ENCODE data around the gene TBX1.

Gene TBX1

DNA sequence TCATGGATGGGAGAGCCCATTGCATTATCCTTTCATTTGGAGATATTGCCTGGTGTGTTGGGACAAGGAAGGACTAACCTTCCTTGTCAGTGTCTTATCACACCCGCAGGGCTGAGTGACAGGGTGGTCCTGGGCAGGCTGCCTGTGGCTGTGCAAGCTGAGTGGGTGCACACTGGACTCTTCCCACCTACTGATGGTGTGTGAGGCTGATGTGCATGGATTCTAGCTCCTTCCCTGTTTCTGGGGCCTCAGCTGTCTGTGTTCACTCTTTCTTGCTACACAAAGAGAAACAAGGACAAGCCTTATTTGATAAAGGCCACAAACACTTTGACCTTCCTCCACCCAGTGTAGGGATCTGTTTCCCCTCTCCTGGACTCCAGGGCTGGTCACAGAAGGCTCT lies 22.0 kb downstream of the TBX1 start:
- Histone ChIP-seq H3K4me1 (ENCODE audit: control insufficient read depth, insufficient read depth, low read length, unreplicated experiment) (no peaks in the 10 kb centered on the region), H3K27me3 (ENCODE audit: insufficient read depth, low read length) (no peaks in the 10 kb centered on the region), H3K79me2 (ENCODE audit: control insufficient read depth, insufficient read depth, low read length, unreplicated experiment) (no peaks in the 10 kb centered on the region), H3K36me3 (ENCODE audit: insufficient read depth, low read length) (no peaks in the 10 kb centered on the region), H2AFZ (ENCODE audit: low read length, unreplicated experiment) (no peak overlapping the region), H3K4me3 (ENCODE audit: low read depth, low read length) (no peak overlapping the region), H3K27ac (ENCODE audit: low read depth, low read length) (no peak overlapping the region)

DNA sequence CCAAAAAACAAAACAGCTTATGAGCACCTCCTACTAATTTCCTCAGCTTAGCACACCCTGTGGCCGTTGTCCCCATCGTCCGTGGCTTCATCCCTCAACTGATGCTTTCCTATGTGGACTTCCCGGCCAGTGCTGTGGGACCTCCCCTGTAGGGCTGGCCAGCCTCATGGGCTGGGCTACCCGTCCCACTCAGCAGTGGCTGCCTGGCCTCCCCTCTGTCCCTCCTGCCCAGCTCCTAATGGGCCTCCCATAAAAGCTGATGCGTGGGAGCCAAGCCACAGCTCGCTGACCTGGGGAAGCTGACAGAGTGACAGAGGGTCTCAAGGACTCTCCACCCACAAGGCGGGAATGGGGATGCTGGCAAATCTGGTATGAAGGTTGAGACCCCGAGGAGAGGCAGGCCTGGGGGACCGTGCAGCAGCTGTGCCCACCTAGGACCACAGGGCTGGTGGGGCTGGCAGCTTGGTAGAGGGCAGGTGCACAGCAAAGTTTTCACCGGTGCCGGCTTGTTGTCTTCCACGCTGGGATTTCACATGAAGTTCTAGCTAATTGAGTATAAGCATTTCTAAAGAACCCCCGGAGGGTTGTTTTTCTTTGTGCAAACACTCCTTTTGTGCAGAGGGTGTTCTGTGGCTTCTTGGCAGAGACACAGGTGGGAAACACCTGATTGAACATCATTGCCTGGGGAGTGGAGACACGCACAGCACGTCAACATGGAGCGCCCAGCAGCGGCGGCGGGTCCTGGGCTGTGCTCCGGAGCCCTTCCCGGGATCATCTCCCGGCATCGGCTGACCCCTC lies 23.2 kb downstream of the TBX1 start:
- H3K27me3 ChIP-seq (ENCODE audit: insufficient read depth, low read length) = no peaks in the 10 kb centered on the region
- no peaks in the 10 kb centered on the region for H3K36me3 ChIP-seq (ENCODE audit: insufficient read depth, low read length)
- no peaks in the 10 kb centered on the region for H3K4me1 ChIP-seq (ENCODE audit: control insufficient read depth, insufficient read depth, low read length, unreplicated experiment)
- no peak overlapping the region for H3K4me3 ChIP-seq (ENCODE audit: low read depth, low read length)
- H3K27ac ChIP-seq (ENCODE audit: low read depth, low read length) = no peak overlapping the region
- no peak overlapping the region for H2AFZ ChIP-seq (ENCODE audit: low read length, unreplicated experiment)
- no peaks in the 10 kb centered on the region for H3K79me2 ChIP-seq (ENCODE audit: control insufficient read depth, insufficient read depth, low read length, unreplicated experiment)

GRCh38 chr22:19784384-19785175 lies 24.0 kb downstream of the TBX1 start:
- H3K27me3 ChIP-seq (ENCODE audit: insufficient read depth, low read length) = no peaks in the 10 kb centered on the region
- no peaks in the 10 kb centered on the region for H3K36me3 ChIP-seq (ENCODE audit: insufficient read depth, low read length)
- no peak overlapping the region for H3K4me3 ChIP-seq (ENCODE audit: low read depth, low read length)
- no peak overlapping the region for H2AFZ ChIP-seq (ENCODE audit: low read length, unreplicated experiment)
- H3K79me2 ChIP-seq (ENCODE audit: control insufficient read depth, insufficient read depth, low read length, unreplicated experiment) = no peaks in the 10 kb centered on the region
- H3K4me1 ChIP-seq (ENCODE audit: control insufficient read depth, insufficient read depth, low read length, unreplicated experiment) = no peaks in the 10 kb centered on the region
- no peak overlapping the region for H3K27ac ChIP-seq (ENCODE audit: low read depth, low read length)

- H3K79me2 ChIP-seq (ENCODE audit: control insufficient read depth, insufficient read depth, low read length, unreplicated experiment) = no peaks in the 10 kb centered on the region
- H3K27ac ChIP-seq (ENCODE audit: low read depth, low read length) = no peak overlapping the region
- H3K27me3 ChIP-seq (ENCODE audit: insufficient read depth, low read length) = no peaks in the 10 kb centered on the region
- H3K4me3 ChIP-seq (ENCODE audit: low read depth, low read length) = no peak overlapping the region
- H3K4me1 ChIP-seq (ENCODE audit: control insufficient read depth, insufficient read depth, low read length, unreplicated experiment) = no peaks in the 10 kb centered on the region
- no peaks in the 10 kb centered on the region for H3K36me3 ChIP-seq (ENCODE audit: insufficient read depth, low read length)
- H2AFZ ChIP-seq (ENCODE audit: low read length, unreplicated experiment) = no peak overlapping the region
Observed at GRCh38 chr22:19785461-19786263, 25.1 kb downstream of the TBX1 start.

DNA sequence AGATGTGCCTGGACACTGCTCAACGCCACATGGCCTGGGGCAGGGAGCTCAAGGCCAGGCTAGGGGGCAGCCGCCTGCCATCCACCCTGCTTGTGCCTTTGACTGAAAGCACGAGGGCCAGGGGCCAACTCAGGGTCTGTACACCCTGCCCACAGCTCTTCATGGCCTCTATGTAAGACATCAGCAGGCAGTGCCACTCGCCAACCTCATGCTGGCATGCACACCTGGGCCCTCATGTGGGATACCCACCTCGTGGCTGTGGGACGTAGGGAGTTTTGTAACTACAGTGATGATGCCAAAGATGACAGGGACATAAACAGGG lies 25.6 kb downstream of the TBX1 start:
- no peak overlapping the region for H3K27ac ChIP-seq (ENCODE audit: low read depth, low read length)
- H2AFZ ChIP-seq (ENCODE audit: low read length, unreplicated experiment) = no peak overlapping the region
- no peak overlapping the region for H3K4me3 ChIP-seq (ENCODE audit: low read depth, low read length)

GRCh38 chr22:19786959-19787848 lies 26.6 kb downstream of the TBX1 start:
- H3K79me2 ChIP-seq (ENCODE audit: control insufficient read depth, insufficient read depth, low read length, unreplicated experiment) = no peaks in the 10 kb centered on the region
- no peak overlapping the region for H3K27ac ChIP-seq (ENCODE audit: low read depth, low read length)
- H3K4me1 ChIP-seq (ENCODE audit: control insufficient read depth, insufficient read depth, low read length, unreplicated experiment) = no peaks in the 10 kb centered on the region
- H3K27me3 ChIP-seq (ENCODE audit: insufficient read depth, low read length) = no peaks in the 10 kb centered on the region
- H2AFZ ChIP-seq (ENCODE audit: low read length, unreplicated experiment) = no peak overlapping the region
- H3K36me3 ChIP-seq (ENCODE audit: insufficient read depth, low read length) = no peaks in the 10 kb centered on the region
- no peak overlapping the region for H3K4me3 ChIP-seq (ENCODE audit: low read depth, low read length)

More for the DNA sequence above, 25.6 kb downstream of the TBX1 start:
- Histone ChIP-seq H3K4me1 (ENCODE audit: control insufficient read depth, insufficient read depth, low read length, unreplicated experiment) (no peaks in the 10 kb centered on the region), H3K79me2 (ENCODE audit: control insufficient read depth, insufficient read depth, low read length, unreplicated experiment) (no peaks in the 10 kb centered on the region), H3K27me3 (ENCODE audit: insufficient read depth, low read length) (no peaks in the 10 kb centered on the region), H3K36me3 (ENCODE audit: insufficient read depth, low read length) (no peaks in the 10 kb centered on the region)

DNA sequence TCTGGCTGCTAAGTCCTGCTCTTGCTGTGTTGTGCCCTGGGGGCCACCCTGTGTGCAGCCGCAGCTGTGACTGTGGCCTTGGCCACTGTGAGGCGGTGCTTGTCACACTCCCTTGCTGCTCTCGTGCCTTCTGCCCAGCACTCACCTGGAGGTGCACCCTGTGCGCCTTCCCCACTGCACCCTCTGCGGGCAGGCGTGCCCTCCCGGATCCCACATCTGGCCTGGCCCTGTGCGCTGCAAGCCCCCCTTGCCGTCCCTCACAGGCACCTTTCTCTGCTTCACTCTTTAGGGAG lies 27.2 kb downstream of the TBX1 start:
- Histone ChIP-seq H3K27ac (ENCODE audit: low read depth, low read length) (no peak overlapping the region), H3K27me3 (ENCODE audit: insufficient read depth, low read length) (no peaks in the 10 kb centered on the region), H2AFZ (ENCODE audit: low read length, unreplicated experiment) (no peak overlapping the region), H3K4me1 (ENCODE audit: control insufficient read depth, insufficient read depth, low read length, unreplicated experiment) (no peaks in the 10 kb centered on the region), H3K36me3 (ENCODE audit: insufficient read depth, low read length) (no peaks in the 10 kb centered on the region), H3K4me3 (ENCODE audit: low read depth, low read length) (no peak overlapping the region), H3K79me2 (ENCODE audit: control insufficient read depth, insufficient read depth, low read length, unreplicated experiment) (no peaks in the 10 kb centered on the region)

- Histone ChIP-seq H3K4me3 (ENCODE audit: low read depth, low read length) (no peak overlapping the region), H2AFZ (ENCODE audit: low read length, unreplicated experiment) (no peak overlapping the region), H3K36me3 (ENCODE audit: insufficient read depth, low read length) (no peaks in the 10 kb centered on the region), H3K79me2 (ENCODE audit: control insufficient read depth, insufficient read depth, low read length, unreplicated experiment) (no peaks in the 10 kb centered on the region), H3K27me3 (ENCODE audit: insufficient read depth, low read length) (no peaks in the 10 kb centered on the region), H3K27ac (ENCODE audit: low read depth, low read length) (no peak overlapping the region), H3K4me1 (ENCODE audit: control insufficient read depth, insufficient read depth, low read length, unreplicated experiment) (no peaks in the 10 kb centered on the region)
Observed at GRCh38 chr22:19788661-19789225, 28.2 kb downstream of the TBX1 start.

GRCh38 chr22:19789406-19789805 lies 28.8 kb downstream of the TBX1 start:
- no peak overlapping the region for H3K27ac ChIP-seq (ENCODE audit: low read depth, low read length)

DNA sequence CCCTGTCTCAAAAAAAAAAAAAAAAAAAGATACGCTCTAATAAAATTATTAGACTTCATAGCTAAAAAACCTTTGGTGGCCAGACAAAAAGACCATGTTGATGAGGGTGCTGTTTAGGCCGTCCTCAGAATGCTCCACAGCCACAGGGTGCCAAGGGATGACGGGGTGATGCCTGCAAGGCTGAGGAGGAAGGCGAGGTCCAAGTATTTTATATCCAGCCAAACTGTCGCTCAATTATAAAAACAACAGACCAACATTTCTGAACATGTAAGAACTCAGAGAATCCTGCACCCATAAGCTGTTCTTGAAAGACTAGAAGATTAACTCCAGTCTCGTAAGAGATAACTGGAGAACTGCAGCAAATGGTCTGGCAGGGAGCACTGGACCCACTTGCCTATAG lies 29.2 kb downstream of the TBX1 start:
- H3K36me3 ChIP-seq (ENCODE audit: insufficient read depth, low read length) = no peaks in the 10 kb centered on the region
- H3K79me2 ChIP-seq (ENCODE audit: control insufficient read depth, insufficient read depth, low read length, unreplicated experiment) = no peaks in the 10 kb centered on the region
- H3K27me3 ChIP-seq (ENCODE audit: insufficient read depth, low read length) = no peaks in the 10 kb centered on the region
- H3K27ac ChIP-seq (ENCODE audit: low read depth, low read length) = no peak overlapping the region
- H3K4me1 ChIP-seq (ENCODE audit: control insufficient read depth, insufficient read depth, low read length, unreplicated experiment) = no peaks in the 10 kb centered on the region
- no peak overlapping the region for H3K4me3 ChIP-seq (ENCODE audit: low read depth, low read length)
- H2AFZ ChIP-seq (ENCODE audit: low read length, unreplicated experiment) = no peak overlapping the region

More at GRCh38 chr22:19789406-19789805, 28.8 kb downstream of the TBX1 start:
- no peaks in the 10 kb centered on the region for H3K27me3 ChIP-seq (ENCODE audit: insufficient read depth, low read length)
- H3K36me3 ChIP-seq (ENCODE audit: insufficient read depth, low read length) = no peaks in the 10 kb centered on the region
- no peak overlapping the region for H2AFZ ChIP-seq (ENCODE audit: low read length, unreplicated experiment)
- no peaks in the 10 kb centered on the region for H3K4me1 ChIP-seq (ENCODE audit: control insufficient read depth, insufficient read depth, low read length, unreplicated experiment)
- no peaks in the 10 kb centered on the region for H3K79me2 ChIP-seq (ENCODE audit: control insufficient read depth, insufficient read depth, low read length, unreplicated experiment)
- H3K4me3 ChIP-seq (ENCODE audit: low read depth, low read length) = no peak overlapping the region
